HG03025 (cell line): Measurements from ENCODE around the gene PAK6.

ENCODE experiments used
- ATAC-seq: cut with Tn5 transposase; IDR thresholded peaks from one replicate; pipeline ENCODE4 v1.9.1; 2021; ENCODE audit warnings: mild to moderate bottlenecking, moderate library complexity; ENCODE audit not compliant: unreplicated experiment, low FRiP score

The PAK6 gene

GRCh38 chr15:40325700-40326099 is 86.8 kb downstream of the PAK6 start:
- ATAC-seq, result no peak
